NCI-H748 (cell line): ENCODE results near the gene KLHL12.
"Not testable (repeated sequence)": the region's sequence is repeated elsewhere in the genome, so short reads cannot be mapped to it uniquely, and the experiment has no call there.

Experiments
- DNase-seq: peaks from one replicate; lab custom pipeline; 2025; ENCODE audit not compliant: unreplicated experiment; lab: John Stamatoyannopoulos, UW

The KLHL12 gene

GRCh38 chr1:202952099-202952498 is 25.1 kb upstream of the KLHL12 start:
- DNase-seq: no peak

DNA sequence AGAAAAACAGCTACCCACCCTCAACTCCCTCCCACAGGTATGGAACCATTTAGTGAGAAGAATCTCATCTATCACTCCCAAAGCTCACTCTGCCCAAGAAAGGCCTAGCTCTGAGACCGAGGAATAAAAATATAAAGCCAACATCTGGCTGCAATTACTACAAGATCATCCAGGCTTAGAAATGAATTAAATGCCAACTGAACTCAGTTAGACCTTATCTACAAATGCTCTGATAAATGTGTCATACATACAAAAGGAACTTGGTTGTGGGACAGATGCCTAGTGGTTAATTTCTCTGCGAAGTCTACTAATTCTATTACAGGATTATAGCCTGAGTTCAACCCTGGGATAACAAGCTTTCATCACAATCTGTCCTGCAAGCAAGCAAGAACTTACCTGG is 24.4 kb upstream of the KLHL12 start:
- no peak for DNase-seq

GRCh38 chr1:202945483-202945882 is 18.4 kb upstream of the KLHL12 start:
- no peak for DNase-seq

- DNase-seq: no peak
Measured at GRCh38 chr1:202944438-202944921, 17.4 kb upstream of the KLHL12 start.

- no peak for DNase-seq
Measured at GRCh38 chr1:202942426-202942825, 15.4 kb upstream of the KLHL12 start.

GRCh38 chr1:202941372-202941771 is 14.3 kb upstream of the KLHL12 start:
- DNase-seq: no peak

GRCh38 chr1:202940561-202940960 is 13.5 kb upstream of the KLHL12 start:
- DNase-seq: no peak

DNA sequence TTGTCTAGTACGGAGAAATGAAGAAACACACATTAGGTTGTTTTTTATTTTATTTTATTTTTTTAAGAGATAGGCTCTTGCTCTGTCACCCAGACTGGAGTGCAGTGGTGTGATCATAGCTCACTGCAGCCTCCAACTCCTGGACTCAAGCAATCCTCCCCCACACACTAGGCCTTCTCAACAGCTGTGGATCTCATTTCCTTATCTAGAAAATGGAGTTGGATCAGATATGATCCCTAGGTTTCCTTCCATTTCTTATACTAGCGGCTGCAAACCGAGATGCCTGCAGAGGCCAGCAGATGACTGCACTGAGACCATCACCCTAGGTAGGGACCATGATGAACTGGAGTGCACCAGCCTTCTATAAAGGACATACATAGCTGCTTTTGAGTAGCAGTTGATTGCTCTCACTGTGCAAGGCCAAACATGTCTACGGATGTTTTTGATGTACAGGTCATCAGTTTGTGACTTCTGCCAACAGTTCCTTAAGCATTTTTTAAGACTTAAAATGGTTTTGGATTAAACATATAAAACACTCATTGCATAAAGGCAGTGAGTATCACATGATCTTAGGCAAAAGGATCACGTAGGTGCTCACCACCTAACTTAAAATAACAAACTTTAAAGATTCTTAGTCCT is 11.4 kb upstream of the KLHL12 start:
- DNase-seq: no peak

GRCh38 chr1:202936409-202936808 is 9.4 kb upstream of the KLHL12 start:
- DNase-seq: not testable (repeated sequence)

DNA sequence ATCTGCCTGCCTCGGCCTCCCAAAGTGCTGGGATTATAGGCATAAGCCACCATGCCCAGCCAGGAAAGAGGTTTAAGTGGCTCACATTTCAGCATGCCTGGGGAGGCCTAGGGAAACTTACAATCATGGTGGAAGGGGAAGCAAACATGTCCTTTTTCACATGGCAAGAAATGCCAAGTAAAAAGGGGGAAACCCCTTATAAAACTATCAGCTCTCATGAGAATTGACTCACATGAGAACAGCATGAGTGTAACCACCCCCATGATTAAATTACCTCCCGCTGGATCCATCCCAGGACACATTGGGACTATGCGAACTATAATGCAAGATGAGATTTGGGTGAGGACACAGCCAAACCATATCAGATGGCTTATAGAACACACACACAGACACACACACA is 8.8 kb upstream of the KLHL12 start:
- no peak for DNase-seq

- no peak for DNase-seq
Measured at GRCh38 chr1:202934755-202935154, 7.7 kb upstream of the KLHL12 start.

DNA sequence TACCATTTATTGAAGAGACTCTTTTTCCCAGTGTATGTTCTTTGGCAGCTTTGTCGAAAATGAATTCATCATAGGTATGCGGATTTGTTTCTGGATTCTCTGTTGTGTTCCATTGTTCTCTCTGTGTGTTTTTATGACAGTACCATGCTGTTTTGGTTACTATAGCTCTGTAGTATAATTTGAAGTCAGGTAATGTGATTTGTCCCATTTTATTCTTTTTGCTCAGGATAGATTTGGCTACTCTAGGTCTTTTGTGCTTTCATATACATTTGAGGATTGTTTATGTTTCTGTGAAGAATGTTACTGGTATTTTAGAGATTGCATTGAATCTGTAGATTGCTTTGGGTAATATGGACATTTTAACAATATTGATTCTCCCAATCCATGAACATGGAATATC is 5.4 kb upstream of the KLHL12 start:
- DNase-seq: no peak

DNA sequence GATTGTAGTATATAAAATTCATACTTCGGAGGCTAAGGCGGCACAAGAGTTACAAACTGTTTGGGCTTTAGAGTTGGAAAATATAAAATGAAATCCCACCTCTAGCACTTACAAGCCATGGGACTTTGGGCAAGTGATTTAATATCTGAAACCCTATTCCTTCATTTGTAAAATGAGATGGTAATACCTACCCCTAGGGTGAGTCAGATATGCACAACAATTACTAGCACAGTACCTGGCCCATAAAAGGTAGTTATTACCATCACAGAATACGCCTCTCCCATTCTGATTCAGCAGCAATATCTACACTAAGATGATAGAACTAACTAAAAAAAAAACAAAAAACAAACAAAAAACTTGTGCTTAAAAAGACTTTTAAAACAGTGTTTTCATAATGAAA is 3.5 kb downstream of the KLHL12 start:
- DNase-seq: peak; percentile 16

GRCh38 chr1:202919615-202920014 is 7.4 kb downstream of the KLHL12 start:
- no peak for DNase-seq

GRCh38 chr1:202915146-202915545 is 11.9 kb downstream of the KLHL12 start:
- no peak for DNase-seq

DNA sequence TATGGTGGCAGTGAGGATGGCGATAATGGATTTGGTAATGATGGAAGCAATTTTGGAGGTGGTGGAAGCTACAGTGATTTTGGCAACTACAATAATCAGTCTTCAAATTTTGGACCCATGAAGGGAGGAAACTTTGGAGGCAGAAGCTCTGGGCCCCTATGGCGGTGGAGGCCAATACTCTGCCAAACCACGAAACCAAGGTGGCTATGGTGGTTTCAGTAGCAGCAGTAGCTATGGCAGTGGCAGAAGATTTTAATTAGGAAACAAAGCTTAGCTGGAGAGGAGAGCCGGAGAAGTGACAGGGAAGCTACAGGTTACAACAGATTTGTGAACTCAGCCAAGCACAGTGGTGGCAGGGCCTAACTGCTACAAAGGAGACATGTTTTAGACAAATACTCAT is 14.6 kb downstream of the KLHL12 start:
- DNase-seq: not testable (repeated sequence)

- DNase-seq: no peak
Measured at GRCh38 chr1:202909494-202909893, 17.5 kb downstream of the KLHL12 start.

DNA sequence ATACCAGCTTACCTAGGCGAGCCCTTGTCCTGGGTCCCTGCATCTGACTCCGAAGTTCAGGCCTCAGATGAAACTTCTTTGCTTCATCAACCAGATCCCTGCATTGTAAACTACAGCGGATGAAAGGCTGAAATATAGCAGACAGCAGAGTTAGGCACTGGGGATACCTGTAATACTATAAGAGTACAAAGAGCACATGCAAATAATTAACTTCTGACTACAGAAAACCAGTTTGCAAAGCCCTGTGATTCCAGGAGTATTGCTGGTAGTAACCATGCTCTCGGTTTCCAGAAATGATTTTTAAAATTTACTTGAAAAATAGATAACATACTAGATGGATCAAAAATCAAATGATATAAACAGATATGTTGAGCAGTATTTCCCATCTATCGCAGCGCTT is 18.0 kb downstream of the KLHL12 start:
- DNase-seq: no peak

GRCh38 chr1:202905331-202905730 is 21.7 kb downstream of the KLHL12 start:
- DNase-seq: no peak

- DNase-seq: not testable (repeated sequence)
Measured at GRCh38 chr1:202903808-202904207, 23.2 kb downstream of the KLHL12 start.

DNA sequence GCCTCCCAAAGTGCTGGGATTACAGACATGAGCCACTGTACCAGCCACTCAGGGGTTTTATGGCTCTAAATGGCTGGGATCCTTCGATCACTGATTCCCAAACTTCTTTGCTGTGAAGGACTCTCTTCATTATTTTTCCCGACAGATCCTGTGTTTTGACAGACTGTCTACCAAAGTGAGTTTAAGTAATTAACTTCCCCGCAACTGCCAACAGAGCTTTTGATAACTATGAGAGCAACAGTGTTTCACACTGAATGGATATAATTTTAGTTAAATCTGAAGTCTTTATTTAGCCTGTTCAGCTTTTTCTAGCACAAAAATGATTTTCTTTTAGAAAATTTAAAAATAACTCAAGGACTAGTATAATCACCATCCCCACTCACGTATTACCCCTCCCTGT is 25.5 kb downstream of the KLHL12 start:
- no peak for DNase-seq

DNA sequence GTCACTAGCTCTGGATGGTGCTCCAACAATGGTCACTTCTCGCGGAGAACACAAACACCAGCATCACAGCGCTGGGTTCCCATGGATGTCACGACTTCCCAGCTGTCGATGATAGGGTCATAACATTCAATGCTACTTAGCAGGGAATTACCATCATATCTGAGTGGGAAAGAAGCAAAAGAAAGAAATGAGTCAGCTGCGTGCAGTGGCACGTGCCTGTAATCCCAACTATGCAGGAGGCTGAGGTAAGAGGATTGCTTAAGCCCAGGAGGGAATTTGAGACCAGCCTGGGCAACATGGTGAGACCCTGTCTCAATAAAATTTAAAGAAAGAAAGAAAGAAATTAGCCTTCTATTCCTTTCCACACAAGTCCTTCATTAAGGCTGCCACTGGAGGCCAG is 34.5 kb downstream of the KLHL12 start:
- DNase-seq: no peak

- no peak for DNase-seq
Measured at GRCh38 chr1:202890392-202890791, 36.6 kb downstream of the KLHL12 start.
